Stimulated activated CD4-positive, alpha-beta T cell treated with anti-CD3 and anti-CD28 coated beads, TNF-alpha, amount 100 ng/mL, for 24 hours (primary cell): ENCODE results near the gene SEMA3A.
"Not testable (repeated sequence)": the region's sequence is repeated elsewhere in the genome, so short reads cannot be mapped to it uniquely, and the experiment has no call there.

ENCODE experiments used
- DNase-seq, 3 experiments: peaks; one replicate each; pipeline ENCODE4 v3.0.0-alpha.2; 2020; ENCODE audit warnings: low read depth in 3 of 3

SEMA3A gene

DNA sequence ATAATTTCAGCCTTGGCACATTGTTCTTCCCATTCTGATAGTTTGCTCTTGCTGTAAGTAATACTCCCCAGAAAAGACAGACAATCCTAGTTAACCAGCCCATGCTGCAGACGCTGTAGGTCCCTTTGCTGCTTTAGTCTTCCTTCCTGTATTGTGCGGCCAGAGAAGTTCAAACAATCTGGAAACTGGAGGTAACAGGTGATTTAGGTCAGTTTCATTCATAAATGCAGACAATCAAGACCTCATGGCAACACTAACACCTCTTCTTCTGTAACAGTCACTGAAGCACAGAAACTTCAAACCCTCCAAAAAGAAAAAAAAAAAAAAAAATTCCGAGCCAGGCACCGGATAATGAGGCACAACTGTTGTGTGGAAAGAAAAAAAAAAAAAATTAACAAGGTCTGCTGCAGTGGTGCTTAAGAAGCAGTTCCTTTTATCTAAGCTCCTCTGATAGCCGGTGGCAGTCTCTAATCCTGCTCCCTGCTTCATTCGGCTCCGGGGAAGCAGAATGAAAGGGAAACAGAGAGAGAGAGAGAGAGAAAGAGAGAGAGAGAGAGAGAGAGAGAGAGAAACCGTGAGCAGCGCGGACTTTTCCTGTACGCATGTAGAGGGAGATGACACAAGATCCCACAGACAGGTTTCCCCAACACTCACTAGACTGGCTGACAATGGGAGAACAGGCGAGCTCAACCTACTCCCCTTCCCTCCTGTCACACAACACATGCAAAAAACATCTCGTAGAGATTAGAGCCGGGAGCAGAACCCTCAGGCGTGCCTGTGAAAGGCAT lies at the start of gene SEMA3A:
SEMA3A (minus strand) TSS at position 306 of the 788 bp plus-strand sequence; CDS start at position 103, 203 bp downstream.
- peak in 1 of 3 experiments; percentile 5 for DNase-seq

DNA sequence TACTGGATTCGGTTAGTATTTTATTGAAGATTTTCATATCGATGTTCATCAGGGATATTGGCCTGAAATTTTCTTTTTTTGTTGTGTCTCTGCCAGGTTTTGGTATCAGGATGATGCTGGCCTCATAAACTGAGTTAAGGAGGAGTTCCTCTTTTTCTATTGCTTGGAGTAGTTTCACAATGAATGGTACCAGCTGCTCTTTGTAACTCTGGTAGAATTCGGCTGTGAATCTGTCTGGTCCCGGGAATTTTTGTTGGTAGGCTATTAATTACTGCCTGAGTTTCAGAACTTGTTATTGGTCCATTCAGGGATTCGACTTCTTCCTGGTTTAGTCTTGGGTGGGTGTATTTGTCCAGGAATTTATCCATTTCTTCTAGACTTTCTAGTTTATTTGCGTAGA lies 48.4 kb upstream of the SEMA3A start:
- DNase-seq, result not testable (repeated sequence)

GRCh38 chr7:84238596-84238995 lies 44.0 kb upstream of the SEMA3A start:
- no peak for DNase-seq

DNA sequence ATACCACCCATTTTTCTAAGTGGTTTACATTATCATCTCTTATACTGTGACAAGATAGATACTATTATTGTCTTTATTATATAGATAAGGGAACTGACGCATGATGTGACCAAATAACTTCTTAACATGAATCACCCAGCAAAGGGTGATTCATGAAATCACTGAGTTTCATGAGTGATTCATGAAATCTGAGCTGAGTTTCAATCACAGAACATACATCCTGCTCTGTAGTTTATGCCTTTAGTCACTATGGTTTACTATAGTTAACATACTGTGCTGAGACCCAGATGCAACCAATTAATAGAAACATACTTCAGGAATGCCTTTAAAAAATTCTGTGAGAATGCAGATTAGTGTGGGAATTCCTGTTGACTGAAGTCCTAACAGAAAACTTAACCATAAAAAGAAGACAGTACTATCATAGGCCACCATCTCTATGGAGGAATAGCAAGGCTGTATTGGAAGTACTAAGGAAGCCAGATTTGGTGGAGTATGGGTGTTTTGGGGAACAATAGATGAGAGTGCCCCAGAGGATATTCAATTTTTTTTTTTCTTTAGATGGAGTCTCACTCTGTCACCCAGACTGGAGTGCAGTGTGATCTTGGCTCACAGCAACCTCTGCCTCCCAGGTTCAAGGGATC lies 43.1 kb upstream of the SEMA3A start:
- DNase-seq, result no peak

- DNase-seq, result no peak
These were observed 41.8 kb upstream of the SEMA3A start for GRCh38 chr7:84236398-84236797.

DNA sequence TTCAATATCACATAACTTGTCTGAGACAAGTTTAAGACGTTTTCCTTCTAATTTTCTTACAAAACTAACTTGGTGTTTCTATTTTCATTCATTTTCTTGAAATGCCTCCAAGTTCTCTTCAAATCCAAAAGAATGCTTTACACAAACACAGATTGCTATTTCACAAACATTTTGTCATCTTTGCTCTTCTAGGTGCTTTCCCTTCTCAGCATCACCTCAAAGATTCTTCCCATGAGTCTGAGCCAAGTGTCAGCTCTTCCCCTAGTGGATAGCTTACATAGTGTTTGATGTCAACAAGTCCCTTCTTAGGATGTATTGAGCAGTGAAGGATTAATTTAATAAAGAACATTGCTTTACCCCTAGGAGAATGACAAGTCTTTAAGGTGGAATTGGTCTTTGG lies 38.1 kb upstream of the SEMA3A start:
- no peak for DNase-seq

DNA sequence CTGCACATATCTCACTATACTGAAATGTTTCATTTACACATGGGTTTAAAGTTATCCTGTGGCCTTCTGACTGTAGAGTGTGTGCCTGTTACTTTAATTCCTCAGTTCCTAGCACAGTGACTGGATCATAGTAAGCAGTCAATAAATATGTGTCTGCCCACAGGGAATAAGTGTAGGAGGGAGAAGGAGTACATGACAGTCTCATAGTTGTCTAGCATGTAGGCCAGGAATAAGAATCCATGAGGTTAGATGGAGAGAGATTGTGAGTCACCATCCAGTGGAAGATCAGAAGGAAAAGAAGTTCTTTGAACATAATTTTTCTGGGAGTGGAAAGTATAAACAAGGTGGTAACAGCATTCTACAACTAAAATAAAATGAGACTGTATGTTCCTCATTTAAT lies 36.6 kb upstream of the SEMA3A start:
- no peak for DNase-seq

GRCh38 chr7:84230491-84230890 lies 35.9 kb upstream of the SEMA3A start:
- no peak for DNase-seq

DNA sequence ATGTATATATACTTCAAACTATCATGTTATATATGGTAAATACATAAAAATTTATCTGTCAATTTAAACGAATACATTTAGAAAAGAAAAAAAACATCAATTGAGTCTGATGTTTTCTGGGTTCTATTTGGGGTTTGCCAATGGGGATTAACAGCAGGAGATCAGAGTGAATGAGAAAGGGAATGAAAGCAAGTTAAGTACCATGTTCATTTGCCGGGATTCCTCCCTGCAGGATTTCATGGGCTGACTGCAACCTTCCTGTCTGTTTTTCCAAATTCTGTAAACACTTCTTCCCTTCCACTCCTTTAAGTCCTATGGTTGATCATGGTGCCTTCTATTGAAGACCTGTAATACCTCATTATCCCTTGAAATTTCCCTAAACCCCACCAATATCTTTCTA lies 33.9 kb upstream of the SEMA3A start:
- DNase-seq, result no peak

GRCh38 chr7:84226759-84227158 lies 32.2 kb upstream of the SEMA3A start:
- no peak for DNase-seq

DNA sequence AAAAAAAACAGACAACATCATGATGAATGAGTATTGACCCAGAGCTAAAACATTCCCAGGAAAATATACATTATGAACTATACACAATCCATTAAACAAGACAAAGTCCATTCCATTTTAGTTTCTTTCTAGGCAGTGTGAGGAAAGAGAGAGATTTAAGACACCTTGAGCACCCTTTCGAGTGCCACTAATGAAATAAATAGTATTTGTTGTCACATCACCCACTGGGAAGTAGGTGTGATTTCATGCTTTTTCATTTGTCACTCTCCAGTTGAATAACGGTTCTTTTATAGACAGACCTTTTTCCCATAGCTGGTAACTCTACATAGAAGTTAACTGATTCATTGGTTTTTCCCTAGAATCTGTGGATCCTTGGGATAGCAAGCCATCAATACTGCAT lies 29.9 kb upstream of the SEMA3A start:
- DNase-seq, result no peak

- no peak for DNase-seq
These were observed 24.7 kb upstream of the SEMA3A start for GRCh38 chr7:84219310-84219709.

DNA sequence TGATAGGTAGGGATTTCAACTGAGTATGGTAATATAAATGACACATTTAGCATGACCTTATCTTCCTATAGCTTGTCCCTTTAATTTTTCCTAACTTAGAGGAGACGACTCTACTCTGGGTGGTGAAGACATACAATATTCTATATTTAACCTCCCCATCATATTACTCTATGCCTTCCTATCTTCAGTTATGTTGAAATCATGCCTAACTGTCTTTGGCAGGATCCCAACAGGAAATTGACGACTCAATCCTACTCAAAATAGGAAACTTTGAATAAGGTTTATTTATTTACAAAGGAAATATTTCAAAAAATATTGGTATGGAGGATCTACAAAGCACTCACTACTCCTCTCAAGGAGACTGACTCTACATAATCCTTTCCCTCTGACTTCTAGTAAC lies 24.1 kb upstream of the SEMA3A start:
- DNase-seq, result no peak

GRCh38 chr7:84216472-84216871 lies 21.9 kb upstream of the SEMA3A start:
- no peak for DNase-seq

DNA sequence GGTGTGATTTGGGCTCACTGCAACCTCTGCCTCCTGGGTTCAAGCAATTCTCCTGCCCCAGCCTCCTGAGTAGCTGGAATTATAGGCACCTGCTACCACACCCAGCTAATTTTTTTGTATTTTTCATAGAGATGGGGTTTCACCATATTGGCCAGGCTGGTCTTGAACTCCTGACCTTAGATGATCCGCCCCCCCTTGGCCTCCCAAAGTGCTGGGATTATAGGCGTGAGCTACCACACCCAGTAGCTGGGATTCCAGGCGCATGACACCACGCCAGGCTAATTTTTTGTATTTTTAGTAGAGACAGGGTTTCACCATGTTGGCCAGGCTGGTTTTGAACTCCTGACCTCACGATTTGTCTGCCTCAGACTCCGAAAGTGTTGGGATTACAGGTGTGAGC lies 20.2 kb upstream of the SEMA3A start:
- DNase-seq, result not testable (repeated sequence)

- no peak for DNase-seq
These were observed 15.7 kb upstream of the SEMA3A start for GRCh38 chr7:84210301-84210700.

DNA sequence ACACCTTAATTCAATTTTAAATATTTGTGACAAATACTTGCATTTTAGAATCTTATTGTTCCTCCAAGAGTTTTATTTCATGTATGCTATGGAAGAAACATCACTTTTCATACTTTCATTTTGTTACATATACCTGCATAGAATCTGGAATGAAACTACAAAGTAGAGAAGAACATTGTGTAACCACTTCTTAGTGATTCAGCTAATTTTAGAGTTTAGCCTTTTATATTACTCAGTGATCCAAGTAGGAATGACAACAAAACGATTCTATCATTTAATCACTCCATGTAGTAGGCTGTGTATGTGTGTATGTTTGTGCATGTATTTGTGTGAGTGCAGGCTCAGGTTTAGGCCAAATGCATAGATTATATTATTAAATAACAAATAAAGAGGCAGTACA lies 14.4 kb upstream of the SEMA3A start:
- no peak for DNase-seq

DNA sequence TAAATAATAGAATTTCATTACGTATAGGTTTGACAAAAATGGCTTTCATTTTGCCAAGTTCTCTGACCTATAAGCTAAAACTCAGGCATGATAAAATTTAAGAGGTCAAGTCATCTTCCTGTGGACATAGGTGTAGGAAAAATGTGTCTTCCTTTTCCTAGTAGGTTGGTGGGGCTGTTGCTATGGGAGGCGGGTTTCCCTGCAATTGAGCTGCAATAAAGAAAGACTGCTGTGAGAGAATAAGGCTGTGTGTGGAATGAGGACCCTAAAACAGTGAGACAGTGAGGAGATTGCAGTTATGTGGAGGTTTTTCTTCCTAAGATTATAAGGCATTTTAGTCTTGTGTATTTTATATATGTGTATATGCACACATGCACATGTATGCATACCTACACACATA lies 13.0 kb upstream of the SEMA3A start:
- no peak for DNase-seq

GRCh38 chr7:84207025-84207424 lies 12.4 kb upstream of the SEMA3A start:
- DNase-seq, result no peak

DNA sequence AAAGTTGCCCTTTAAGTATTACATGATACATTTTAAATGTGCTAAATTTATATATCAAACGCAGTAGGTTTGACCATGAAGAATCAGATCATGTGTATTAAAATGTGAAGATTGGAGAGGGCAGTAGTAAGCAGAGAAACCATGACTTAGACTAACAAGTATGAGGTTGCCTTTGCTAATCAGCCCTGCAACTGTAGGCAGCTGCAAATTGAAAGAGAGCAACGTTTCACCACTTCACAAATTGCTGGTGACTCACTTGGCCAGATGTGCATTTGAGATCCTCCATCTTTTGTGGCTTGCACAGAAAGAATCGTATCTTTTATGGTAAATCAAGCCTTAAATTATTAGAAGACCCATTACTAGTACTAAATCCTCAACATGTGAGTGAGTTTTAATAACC lies 10.1 kb upstream of the SEMA3A start:
- no peak for DNase-seq

- DNase-seq, result no peak
These were observed 8.3 kb upstream of the SEMA3A start for GRCh38 chr7:84202855-84203254.

DNA sequence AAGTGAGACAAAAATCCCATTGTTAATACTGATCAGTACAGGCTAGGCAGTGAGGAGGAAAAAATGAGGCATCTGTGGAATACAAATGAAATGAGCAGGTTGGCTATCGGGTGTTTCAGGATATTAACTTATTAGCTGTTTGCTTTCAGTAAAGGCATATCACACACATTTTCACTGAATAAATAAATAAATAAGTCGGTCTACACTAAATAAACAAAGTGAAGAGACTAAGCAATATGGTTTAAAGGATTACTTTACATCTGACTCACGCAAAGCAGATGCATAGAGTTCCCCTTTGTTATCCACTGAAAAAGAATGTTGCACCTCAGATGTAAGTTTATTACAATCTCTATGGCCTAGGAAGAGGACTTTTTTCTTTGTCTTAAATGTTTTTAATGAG lies 6.3 kb upstream of the SEMA3A start:
- no peak for DNase-seq

GRCh38 chr7:84199216-84199615 lies 4.6 kb upstream of the SEMA3A start:
- no peak for DNase-seq
